Raji (cell line): Measurements from ENCODE around the gene FCHO1.
A peak's percentile ranks its signal among the peaks of the same experiment; 100 is the strongest.

Source experiments
- POLR2A ChIP-seq: IDR thresholded peaks from 2 replicates; pipeline ENCODE4 v1.6.1; 2011; ENCODE audit warnings: low read depth, low read length, control low read depth; ENCODE audit not compliant: insufficient read depth

FCHO1 gene

DNA sequence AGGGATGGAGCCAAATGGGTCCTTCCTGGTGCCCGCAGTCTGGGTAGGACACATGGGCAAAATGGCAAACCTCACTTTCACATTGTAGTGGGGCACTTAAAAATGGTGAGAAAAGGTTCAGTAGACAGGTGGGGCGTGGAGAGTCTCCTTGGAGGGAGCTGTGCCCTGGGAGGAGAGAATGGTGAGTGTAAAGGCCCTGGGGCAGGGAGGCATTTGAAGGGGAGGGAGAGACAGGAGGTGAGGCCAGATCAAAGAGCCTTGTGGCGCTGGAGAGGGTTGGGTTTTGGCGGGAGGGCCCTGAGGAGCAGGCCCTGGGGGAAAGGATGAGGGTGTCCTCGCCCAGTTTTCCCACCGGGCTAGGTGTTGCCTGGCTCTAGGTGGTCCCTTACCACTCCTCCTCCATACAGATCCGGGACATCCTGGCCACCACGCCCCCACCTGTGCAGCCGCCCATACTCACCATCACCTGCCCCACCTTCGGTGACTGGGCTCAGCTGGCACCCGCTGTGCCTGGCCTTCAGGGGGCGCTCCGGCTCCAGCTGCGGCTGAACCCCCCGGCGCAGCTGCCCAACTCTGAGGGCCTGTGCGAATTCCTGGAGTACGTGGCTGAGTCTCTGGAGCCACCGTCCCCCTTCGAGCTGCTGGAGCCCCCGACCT is 25.7 kb upstream of the FCHO1 start:
- no peak for TF ChIP-seq POLR2A

DNA sequence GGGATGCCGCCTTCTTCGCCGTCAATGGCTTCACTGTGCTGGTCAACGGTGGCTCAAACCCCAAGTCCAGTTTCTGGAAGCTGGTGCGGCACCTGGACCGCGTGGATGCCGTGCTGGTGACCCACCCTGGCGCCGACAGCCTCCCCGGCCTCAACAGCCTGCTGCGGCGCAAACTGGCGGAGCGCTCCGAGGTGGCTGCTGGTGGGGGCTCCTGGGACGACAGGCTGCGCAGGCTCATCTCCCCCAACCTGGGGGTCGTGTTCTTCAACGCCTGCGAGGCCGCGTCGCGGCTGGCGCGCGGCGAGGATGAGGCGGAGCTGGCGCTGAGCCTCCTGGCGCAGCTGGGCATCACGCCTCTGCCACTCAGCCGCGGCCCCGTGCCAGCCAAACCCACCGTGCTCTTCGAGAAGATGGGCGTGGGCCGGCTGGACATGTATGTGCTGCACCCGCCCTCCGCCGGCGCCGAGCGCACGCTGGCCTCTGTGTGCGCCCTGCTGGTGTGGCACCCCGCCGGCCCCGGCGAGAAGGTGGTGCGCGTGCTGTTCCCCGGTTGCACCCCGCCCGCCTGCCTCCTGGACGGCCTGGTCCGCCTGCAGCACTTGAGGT is 25.0 kb upstream of the FCHO1 start:
- no peak for TF ChIP-seq POLR2A

DNA sequence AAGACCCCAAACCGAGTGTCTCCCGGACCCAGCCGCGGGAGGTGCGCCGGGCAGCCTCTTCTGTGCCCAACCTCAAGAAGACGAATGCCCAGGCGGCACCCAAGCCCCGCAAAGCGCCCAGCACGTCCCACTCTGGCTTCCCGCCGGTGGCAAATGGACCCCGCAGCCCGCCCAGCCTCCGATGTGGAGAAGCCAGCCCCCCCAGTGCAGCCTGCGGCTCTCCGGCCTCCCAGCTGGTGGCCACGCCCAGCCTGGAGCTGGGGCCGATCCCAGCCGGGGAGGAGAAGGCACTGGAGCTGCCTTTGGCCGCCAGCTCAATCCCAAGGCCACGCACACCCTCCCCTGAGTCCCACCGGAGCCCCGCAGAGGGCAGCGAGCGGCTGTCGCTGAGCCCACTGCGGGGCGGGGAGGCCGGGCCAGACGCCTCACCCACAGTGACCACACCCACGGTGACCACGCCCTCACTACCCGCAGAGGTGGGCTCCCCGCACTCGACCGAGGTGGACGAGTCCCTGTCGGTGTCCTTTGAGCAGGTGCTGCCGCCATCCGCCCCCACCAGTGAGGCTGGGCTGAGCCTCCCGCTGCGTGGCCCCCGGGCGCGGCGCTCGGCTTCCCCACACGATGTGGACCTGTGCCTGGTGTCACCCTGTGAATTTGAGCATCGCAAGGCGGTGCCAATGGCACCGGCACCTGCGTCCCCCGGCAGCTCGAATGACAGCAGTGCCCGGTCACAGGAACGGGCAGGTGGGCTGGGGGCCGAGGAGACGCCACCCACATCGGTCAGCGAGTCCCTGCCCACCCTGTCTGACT is 24.1 kb upstream of the FCHO1 start:
- no peak for TF ChIP-seq POLR2A

DNA sequence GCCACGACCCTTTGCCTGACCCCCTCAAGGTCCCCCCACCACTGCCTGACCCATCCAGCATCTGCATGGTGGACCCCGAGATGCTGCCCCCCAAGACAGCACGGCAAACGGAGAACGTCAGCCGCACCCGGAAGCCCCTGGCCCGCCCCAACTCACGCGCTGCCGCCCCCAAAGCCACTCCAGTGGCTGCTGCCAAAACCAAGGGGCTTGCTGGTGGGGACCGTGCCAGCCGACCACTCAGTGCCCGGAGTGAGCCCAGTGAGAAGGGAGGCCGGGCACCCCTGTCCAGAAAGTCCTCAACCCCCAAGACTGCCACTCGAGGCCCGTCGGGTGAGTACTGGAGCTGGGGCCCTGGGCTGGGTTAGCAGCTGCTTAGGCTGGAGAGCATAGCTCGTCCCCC is 23.4 kb upstream of the FCHO1 start:
- no peak for TF ChIP-seq POLR2A

DNA sequence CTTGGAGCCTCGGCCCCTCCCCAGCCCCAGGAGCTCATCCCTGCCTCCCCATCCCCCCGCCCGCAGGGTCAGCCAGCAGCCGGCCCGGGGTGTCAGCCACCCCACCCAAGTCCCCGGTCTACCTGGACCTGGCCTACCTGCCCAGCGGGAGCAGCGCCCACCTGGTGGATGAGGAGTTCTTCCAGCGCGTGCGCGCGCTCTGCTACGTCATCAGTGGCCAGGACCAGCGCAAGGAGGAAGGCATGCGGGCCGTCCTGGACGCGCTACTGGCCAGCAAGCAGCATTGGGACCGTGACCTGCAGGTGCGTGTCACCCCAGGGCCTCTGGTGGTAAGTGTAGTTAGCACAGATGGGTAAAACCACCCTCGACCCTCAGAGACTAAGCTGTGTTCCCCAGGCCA is 18.1 kb upstream of the FCHO1 start:
- TF ChIP-seq POLR2A: no peak

DNA sequence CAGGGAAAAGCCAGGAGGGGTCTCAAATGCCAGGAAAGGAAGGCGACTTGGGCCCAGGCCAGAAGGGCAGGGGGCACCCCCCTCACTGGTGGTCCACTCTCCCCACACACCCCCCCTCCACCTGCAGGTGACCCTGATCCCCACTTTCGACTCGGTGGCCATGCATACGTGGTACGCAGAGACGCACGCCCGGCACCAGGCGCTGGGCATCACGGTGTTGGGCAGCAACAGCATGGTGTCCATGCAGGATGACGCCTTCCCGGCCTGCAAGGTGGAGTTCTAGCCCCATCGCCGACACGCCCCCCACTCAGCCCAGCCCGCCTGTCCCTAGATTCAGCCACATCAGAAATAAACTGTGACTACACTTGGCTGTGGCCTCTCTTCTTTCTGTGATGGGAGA is 17.1 kb upstream of the FCHO1 start:
- TF ChIP-seq POLR2A: no peak

DNA sequence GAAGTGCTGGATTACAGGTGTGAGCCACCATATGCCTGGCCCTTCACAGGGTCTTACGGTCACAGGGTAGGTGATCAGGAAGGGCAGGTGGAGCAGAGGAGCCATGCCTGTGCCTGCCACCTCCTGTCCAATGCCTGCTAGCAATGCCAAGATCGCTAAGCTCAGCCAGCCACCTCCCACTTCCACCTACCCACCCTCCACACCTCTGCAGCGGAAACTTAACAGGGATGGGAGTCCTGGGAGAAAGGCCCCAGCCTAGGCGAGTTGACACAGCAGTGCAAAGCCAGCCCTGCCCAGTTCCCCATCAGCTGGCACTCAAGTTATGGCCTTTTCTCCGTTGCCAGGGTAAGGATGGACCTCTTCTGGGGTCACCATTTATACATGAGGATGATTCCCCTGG is 15.9 kb upstream of the FCHO1 start:
- no peak for TF ChIP-seq POLR2A

DNA sequence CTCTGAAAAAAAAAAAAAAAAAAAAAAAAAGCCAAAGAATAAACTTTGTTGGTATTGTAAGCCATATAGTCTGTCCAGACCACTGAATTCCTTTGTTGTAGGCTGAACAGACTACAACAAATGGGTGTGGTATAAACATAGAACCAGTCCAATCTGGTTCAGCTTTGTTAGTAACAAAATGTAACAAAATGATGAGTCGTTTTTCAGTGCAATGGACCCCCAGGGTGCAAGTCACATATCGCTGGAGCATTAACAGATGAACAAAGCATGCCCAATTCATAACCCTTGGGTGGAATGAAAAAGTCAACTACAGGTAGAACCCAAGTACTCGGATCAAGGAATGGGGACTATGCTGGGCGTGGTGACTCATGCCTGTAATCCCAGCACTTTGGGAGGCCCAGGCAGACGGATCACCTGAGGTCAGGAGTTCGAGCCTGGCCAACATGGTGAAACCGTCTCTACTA is 13.6 kb upstream of the FCHO1 start:
- no peak for TF ChIP-seq POLR2A

DNA sequence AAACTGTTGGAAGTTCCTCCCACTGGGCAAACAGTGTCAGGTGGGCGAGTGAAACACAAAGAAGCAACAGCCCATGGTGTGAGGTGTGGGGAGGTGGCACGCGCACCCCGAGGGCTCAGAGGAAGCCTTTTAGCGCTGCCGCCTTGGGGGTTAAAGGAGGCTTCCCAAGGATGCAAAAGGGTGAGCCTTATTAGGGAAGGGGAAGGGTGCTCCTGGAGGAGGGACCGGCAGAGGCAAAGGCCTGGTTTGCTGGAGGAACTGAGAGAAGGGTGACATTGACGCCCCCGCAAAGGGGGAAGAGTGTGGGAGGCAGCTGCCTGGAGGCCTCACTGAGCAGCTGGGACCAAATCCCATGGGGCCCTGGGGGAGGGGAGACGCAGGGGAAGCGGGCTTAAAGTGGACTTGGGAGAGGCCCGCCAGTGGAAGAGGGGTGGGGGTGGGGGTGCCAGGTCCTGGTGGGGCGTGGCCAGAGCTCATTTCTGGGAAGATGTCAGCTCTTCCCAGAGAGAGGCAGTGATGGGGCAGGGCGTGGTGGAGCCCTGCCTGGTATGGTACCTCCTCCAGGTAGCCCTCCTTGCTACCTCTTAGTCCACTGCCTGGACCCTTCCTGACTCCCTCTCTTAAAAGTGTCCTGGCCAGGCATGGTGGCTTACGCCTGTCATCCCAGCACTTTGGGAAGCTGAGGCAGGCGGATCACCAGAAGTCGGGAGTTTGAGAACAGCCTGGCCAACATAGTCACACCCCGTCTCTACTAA is 12.0 kb upstream of the FCHO1 start:
- no peak for TF ChIP-seq POLR2A

DNA sequence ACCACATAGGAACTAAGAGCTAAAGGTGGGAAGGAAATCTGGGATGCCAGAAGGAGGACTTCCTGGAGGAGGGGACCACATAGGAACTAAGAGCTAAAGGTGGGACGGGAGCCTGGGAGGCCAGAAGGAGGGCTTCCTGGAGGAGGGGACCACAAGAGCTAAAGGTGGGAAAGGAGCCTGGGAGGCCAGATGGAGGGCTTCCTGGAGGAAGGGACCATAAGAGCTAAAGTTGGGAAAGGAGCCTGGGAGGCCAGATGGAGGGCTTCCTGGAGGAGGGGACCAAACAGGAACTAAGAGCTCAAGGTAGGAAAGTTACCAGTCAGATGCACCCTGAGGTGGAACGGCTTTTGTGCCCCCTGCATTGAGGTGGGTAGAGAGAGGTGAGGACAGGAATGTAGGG is 9.8 kb upstream of the FCHO1 start:
- no peak for TF ChIP-seq POLR2A

DNA sequence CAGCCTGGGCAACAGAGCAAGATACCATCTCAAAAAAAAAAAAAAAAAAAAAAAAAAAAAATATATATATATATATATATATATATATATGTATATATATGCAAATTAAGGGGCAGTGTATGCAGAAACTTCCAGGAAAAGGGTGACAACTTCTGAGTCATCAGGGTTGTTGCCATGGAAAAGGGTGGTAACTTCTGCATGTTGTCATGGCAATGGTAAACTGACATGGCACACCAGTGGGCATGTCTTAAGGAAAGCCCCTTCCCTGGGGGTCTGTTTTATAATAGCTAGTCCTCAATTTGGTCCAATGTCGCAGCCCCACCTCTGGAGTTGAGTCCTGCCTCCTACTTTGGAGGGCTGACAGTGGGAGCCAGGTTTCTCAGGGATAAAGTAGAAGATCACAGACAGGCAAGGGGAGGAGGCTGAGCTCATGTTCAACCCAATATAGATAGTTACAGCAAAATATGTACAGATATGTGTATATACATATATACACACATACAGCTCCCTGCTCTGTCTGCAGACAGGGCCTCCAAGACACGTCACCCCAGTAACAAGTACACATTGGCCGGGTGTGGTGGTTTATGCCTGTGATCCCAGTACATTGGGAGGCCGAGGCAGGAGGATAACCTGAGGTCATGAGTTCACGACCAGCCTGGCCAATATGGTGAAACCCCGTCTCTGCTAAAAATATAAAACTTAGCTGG is 7.2 kb upstream of the FCHO1 start:
- TF ChIP-seq POLR2A: no peak

DNA sequence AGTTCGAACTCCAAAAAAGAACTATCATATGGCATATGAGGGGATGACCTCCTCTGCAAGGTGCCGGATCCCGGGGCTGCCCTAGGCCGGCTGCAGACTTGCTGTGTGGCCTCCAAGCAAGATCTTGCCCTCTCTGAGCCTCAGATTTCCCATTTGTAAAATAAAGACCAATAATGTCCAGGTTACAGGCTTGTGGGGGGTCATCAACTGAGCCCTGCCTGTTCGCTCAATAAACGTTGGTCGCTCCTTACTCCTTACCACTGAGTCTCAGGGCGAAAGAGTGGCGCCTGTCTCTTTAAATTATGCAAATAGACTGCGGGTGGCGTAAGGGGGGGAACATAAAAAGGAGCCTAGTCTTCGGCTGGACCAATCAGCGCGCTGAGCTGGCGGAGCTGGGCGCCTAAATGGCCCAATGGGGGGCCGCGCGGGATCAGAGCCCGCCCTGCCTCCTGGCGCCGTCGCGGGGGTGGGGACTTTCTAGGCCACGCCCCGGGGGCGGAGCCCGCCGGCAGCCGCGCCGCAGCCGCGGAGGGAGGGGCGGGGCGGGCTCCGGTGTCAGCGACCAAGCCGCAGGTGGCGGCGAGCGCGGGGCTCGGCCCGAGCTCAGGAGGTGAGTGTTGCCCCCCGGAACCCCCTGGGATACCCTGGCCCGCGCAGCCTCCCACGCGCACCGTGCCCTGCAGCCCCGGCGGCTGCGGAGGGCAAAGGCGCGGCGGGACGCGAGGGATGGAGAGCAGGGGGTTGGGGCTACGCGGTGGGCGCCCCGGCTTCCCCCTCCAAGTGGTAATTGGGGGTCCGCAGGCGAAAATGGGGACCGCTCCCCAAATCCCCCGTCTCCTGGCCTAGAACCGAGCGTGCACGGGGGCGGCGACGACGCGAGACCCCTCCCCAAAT is 3.8 kb upstream of the FCHO1 start:
- TF ChIP-seq POLR2A: peak; percentile 69

DNA sequence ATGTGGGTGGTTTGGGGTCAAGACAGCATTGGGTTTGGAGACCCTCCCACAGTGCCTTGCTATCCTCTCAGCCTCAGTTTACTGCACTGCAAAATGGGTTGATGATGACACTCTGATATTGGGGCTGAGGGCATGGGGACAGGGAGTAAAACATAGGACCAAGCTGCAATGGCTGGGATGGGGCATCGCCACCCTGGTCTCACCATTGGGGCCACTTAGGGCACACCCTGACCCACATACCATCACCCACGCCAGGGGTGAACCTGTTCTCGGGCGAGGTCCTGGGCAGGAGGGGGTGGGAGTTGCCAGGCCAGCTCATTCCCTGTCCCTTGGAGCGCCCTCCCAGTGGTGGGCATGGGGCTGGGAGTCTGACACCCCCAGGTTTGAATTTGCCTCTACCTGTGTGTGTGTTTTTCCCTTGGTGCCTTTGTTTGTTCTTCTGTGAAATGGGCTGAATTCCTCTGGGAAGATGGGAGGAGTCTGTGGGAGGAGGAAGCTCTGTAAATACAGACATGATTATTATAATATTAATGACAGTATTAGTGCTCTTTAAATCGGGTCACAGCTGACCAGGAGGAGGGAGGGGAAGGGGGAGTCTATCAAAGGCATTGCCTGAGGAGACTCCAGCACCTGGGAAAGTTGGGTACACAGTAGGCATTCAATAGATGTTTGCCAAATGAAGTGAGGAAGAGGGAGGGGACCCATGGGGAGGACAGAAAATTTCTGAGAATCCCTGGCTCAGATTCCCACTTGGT is 2.2 kb upstream of the FCHO1 start:
- TF ChIP-seq POLR2A: 0 out of 2 replicates have a peak, but pooled peaks have one; percentile 7
